ENCODE measurements around the gene RELT.

Gene RELT

DNA sequence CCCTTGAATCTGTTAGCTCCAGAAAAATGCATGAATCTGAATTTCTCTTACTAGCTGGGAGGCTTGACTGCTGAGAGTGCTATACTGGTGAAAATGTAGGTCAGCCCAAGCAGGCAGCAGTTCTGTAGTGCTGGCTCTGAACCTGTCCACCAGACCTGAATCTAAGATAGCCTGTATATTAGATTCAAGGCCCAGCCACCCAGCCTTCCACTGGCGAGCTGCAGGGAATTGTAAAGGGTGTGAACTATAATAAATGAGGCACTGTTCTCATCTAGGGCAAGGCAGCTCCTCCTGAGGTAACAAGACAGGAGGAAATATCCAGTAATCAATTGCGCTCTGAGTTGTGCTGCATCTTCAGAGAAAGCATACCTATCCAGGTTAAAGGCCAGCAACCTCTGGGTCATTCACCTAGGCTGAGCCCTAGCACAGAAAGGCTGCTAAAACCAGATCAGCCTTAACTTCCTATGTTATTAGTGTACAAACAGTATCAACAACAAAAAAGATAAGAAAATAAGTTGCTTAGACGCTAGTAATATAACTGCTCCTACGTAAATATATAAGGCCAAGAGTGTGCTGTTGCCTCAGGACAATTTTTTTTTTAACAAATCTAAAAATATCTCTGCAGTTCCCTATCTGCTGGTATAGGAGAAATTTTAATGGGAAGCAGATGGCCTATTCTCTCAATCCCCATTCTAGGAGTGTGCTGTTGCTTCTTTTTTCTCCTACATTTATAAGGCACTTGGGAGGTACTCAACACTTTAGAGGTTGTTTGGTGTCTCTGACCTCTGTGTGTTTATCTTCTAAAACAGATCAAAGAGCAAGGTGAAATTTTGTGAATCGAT lies 63.0 kb downstream of the RELT start:
- no peak for FAIRE-seq

DNA sequence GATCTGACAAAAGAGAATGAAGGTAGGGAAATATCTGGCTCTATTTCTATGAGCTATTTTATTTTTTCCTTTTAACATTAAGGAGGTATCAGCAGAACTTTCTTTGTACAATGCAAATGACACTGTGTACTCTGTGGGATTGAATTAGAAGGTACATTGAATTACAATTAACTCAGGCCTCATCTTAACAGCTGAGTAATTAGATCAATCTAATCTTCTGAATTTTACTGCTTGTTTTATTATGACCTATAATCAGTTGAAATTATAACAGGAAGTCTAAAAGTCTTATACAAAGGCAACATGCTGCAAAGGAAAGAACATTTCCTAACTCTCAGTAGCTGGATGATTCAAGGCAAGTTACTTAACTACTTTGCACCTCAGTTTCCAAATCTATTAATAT lies 69.8 kb downstream of the RELT start:
- no peak for FAIRE-seq

DNA sequence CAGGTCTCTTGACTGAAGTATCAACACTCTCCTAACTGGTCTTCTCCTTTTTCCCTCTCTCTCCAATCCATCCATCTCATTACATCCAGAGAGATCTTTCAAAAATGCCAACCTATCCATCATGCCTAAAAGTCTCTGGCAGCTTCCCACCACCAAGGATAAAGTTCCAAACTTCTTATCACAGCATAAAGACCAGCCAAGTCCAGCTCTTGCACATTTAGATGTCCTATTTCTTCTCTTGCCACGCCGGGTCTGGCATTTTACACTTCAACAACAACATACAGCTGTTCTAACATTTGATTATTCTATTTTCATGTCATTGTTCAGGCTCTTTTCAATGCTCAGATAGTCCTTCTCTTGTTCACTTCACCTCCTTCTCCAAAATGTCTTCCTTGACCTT lies 70.6 kb downstream of the RELT start:
- no peak for FAIRE-seq
